ENCODE data around the gene DPY30.

DPY30 gene

GRCh38 chr2:32039447-32040219 is at the start of gene DPY30:
DPY30 (minus strand) TSS chr2:32039805; CDS start chr2:32039456, 349 bp downstream.
- in situ Hi-C loops (cut with HindIII; ENCODE audit: low sequenced_read_pairs): no loop called here
- H3K4me3 ChIP-seq (ENCODE audit: low read depth, low read length): peak within 1 kb of the TSS; percentile 83
- peak; percentile 94 for DNase-seq (ENCODE audit: low read depth, low spot score)
- TF ChIP-seq CTCF (IDR thresholded peaks at IDR 0.05; ENCODE audit: low read depth, low read length): no peak

- in situ Hi-C loops (cut with HindIII; ENCODE audit: low sequenced_read_pairs): no loop called here
- no peak for TF ChIP-seq CTCF (IDR thresholded peaks at IDR 0.05; ENCODE audit: low read depth, low read length)
- DNase-seq (ENCODE audit: low read depth, low spot score): no peak
- H3K4me3 ChIP-seq (ENCODE audit: low read depth, low read length): no peak overlapping the region
Observed at GRCh38 chr2:32074134-32074506, 34.5 kb upstream of the DPY30 start.

GRCh38 chr2:32067549-32067948 is 27.9 kb upstream of the DPY30 start:
- in situ Hi-C loops (cut with HindIII; ENCODE audit: low sequenced_read_pairs): no loop called here
- no peak for TF ChIP-seq CTCF (IDR thresholded peaks at IDR 0.05; ENCODE audit: low read depth, low read length)
- H3K4me3 ChIP-seq (ENCODE audit: low read depth, low read length): no peak overlapping the region
- no peak for DNase-seq (ENCODE audit: low read depth, low spot score)

GRCh38 chr2:32064713-32065112 is 25.1 kb upstream of the DPY30 start:
- TF ChIP-seq CTCF (IDR thresholded peaks at IDR 0.05; ENCODE audit: low read depth, low read length): no peak
- peak overlapping the region; percentile 59 for H3K4me3 ChIP-seq (ENCODE audit: low read depth, low read length)
- in situ Hi-C loops (cut with HindIII; ENCODE audit: low sequenced_read_pairs): no loop called here
- no peak for DNase-seq (ENCODE audit: low read depth, low spot score)

- in situ Hi-C loops (cut with HindIII; ENCODE audit: low sequenced_read_pairs): no loop called here
- DNase-seq (ENCODE audit: low read depth, low spot score): peak; percentile 8
- TF ChIP-seq CTCF (IDR thresholded peaks at IDR 0.05; ENCODE audit: low read depth, low read length): no peak
- H3K4me3 ChIP-seq (ENCODE audit: low read depth, low read length): peak overlapping the region; percentile 59
Observed at GRCh38 chr2:32064021-32064601, 24.5 kb upstream of the DPY30 start.

- peak; percentile 38 for TF ChIP-seq CTCF (IDR thresholded peaks at IDR 0.05; ENCODE audit: low read depth, low read length)
- DNase-seq (ENCODE audit: low read depth, low spot score): peak; percentile 98
- in situ Hi-C loops (cut with HindIII; ENCODE audit: low sequenced_read_pairs): no loop called here
- peak within 1 kb of the TSS; percentile 59 for H3K4me3 ChIP-seq (ENCODE audit: low read depth, low read length)
Observed at GRCh38 chr2:32063310-32064020, 23.9 kb upstream of the DPY30 start, which contains the start of gene SPAST. SPAST (plus strand) TSS chr2:32063556; CDS start chr2:32063832, 276 bp downstream.
